HG02763 (cell line): ENCODE data around the gene TEPSIN.

Experiments
- ATAC-seq: cut with Tn5 transposase; IDR thresholded peaks from one replicate; pipeline ENCODE4 v1.9.1; 2021; ENCODE audit warnings: mild to moderate bottlenecking, moderate library complexity; ENCODE audit not compliant: unreplicated experiment

The TEPSIN gene

GRCh38 chr17:81200695-81201580 lies 37.9 kb downstream of the TEPSIN start:
- no peak for ATAC-seq

GRCh38 chr17:81200201-81200600 lies 38.7 kb downstream of the TEPSIN start:
- no peak for ATAC-seq

DNA sequence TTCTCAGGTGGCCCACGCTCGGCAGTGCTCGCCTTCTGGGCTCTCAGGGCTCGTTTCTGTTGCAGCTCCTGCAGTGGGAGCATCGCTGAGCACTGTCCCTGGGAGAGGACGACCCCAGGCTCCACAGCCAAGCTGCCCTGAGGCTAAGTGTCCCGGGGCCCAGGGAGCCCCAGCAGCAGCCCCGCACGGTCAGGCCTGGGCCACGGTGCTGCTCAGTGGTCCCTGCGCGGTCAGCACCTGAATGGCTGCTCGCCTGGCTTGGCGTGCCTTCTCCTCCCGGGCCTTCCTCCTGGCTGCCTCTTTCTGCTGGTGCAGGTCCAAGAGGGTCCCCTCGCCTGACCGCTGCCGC lies 39.4 kb downstream of the TEPSIN start:
- ATAC-seq = no peak

GRCh38 chr17:81198826-81199481 lies 39.9 kb downstream of the TEPSIN start:
- no peak for ATAC-seq

DNA sequence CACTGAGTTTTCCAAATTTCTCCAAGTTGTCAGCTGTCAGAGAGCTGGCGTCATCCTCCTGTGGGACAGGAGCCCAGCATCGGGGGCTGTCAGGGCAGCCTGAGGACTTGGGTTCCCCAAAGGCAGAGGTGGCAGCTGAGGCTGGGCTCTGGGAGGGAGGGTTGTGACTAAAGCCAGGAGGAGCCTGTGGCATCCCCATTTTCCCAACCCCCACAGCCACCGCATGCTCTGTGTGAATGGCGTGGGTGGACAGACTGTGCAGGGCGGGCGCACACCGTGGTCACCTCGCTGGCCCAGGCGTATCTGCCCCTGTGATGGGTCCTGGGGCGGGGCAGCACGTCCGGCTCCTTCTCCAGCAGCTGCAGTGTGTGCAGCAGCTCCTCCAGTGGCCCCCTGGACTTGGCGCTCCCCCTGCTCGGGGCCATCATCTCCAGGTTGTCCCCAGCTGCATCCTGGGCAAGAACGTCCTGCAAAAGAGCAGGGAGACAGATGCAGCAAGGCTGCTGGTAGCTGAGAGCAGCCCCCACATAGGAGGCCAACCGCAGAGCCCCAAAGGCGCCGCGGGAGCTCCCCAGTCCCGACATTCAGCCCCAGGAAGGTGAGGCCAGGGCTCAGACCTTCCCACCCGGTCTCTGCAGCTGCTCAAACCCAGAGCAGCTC lies 40.9 kb downstream of the TEPSIN start:
- ATAC-seq = no peak

- no peak for ATAC-seq
Observed at GRCh38 chr17:81197409-81197795, 41.5 kb downstream of the TEPSIN start.

- no peak for ATAC-seq
Observed at GRCh38 chr17:81196505-81197408, 42.1 kb downstream of the TEPSIN start.

DNA sequence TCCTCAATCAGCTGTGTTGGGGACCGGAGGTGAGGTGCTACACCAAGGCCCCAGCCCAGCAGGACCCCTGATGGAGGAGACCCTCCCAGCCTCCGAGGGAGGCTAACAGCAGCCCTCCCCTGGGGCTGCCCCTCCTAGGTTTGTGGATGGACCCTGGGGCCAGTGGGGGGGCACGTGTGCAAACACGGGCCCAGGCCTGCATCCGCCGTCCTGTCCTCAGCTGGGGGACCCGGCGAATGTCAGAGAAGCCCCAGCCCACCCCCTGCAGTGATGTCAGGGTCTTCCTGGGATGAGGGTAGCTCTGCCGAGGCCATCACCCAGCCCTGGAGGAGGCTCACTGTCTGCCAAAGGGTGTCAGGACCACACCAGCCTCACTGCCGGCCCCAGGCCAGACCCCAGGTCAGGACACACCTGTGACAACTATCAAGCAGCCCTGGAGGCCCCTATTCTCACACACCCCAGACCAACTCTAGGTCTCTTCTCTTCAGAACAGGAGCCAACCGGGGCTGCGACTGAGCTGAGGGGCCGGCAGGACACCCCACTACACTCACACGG lies 42.8 kb downstream of the TEPSIN start:
- ATAC-seq = no peak

- ATAC-seq = no peak
Observed at GRCh38 chr17:81194941-81195901, 43.6 kb downstream of the TEPSIN start.

DNA sequence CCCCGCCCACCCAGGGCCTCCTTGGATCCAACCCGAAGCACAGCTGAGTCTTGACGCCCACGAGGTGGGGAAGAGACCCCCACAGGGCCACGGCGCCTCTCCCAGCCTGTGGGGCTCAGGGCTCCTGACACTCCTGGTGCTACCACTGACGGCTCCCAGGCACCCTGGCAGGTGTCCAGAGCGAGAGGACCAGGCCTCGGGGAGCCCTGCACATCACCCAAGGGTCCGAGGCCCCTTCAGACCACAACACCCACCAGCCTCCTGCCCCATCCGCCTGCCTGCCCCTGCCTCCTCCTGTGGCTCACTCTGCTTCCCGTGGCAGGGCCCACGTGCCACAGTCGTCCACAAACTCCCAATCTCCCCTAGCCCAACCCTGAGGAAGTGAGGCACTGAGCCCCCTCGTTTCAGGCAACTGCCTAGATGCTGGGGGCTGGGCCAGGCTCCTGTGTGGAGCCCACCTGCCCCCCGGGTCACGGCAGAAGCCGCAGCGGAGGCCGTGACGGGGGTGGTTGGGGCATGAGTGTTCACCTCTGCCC lies 44.6 kb downstream of the TEPSIN start:
- no peak for ATAC-seq

DNA sequence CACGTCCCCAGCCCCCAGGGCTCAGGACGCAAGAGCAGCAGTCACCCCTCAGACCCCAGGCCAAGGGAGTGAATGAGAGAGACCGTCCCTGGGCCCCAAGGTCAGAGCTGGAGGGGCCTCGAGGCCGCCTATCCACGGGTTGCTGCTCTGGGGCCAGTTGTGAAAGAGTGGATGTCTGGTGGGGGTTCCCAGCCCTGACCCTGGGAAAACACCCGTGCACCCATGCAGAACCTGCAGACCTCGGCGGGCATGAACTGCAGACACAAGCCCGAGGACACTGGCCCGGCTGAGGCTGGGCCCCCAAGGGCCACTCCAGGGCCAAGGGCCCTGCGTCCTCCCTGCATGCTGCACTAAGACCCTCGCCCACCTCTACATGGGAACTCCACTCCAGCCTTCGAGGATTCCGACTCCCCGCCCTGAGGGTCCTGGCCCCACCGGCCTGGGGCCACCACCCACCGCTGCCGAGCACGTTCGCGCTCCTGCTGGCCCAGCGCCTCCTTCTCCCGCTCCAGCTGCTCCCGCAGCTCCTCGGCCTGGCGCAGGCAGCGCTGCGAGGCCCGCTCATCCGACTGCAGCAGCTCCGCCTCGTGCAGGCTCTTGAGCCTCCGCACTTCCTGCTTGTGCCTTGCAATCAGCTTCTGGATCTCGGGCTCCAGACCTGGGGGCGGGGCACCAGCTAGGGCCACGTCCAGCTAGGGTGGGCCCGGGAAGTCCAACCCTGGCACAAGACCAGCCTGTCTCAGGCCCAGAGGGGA lies 45.2 kb downstream of the TEPSIN start:
- ATAC-seq = no peak

GRCh38 chr17:81193051-81193410 lies 45.8 kb downstream of the TEPSIN start:
- no peak for ATAC-seq

- no peak for ATAC-seq
Observed at GRCh38 chr17:81192386-81193050, 46.3 kb downstream of the TEPSIN start.

DNA sequence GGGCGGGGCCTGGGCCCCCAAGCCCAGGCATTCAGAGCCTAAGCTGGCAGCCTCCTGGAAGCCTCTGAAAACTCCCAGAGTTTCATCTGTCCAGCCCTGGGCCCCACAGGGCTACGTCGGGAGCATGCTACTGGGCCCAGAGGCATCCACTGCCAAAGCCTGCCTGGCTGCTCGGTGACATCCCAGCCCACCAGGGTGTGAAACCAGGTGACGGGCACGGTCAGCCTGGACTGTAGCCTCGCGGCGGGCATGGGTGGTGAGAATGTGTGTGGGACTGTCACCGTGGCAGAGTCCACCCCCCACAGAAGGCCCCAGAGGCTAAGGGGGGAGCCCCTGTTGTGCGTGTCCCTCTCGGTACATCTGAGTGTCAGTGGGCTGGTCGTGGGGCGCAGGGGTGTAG lies 47.2 kb downstream of the TEPSIN start:
- ATAC-seq = no peak

DNA sequence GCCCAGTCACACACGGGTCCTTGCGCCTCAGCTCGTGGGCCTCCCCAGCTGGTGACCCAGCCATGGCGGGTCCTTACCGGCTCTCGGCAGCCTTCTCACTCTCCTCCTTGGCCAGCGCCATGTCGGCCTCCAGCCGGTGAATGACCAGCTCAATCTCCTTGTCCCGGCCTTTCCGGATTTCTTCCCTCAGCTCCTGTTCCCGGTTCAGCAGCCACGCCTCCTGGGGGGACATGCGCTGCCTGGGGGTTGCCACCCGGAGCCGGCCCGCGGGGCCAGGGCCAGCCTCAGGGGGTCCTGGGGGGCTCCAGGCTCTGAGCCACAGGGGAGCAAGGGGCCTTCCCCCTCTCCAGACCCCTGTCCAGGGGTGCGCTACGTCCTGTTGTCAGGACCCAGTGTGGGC lies 47.7 kb downstream of the TEPSIN start:
- ATAC-seq = no peak

- no peak for ATAC-seq
Observed at GRCh38 chr17:81190591-81190990, 48.3 kb downstream of the TEPSIN start.

- ATAC-seq = no peak
Observed at GRCh38 chr17:81189670-81190530, 49.0 kb downstream of the TEPSIN start.
